ENCODE results near the gene ZNF263. TPM values are rescaled to one million over a fixed set of nuclear protein-coding genes. Genes with fewer than 3 reads are reported as not detected.

ZNF263 gene
- total and polyA plus RNA-seq, 4 donors = 6.3 to 27.3 (median 13.3) TPM

DNA sequence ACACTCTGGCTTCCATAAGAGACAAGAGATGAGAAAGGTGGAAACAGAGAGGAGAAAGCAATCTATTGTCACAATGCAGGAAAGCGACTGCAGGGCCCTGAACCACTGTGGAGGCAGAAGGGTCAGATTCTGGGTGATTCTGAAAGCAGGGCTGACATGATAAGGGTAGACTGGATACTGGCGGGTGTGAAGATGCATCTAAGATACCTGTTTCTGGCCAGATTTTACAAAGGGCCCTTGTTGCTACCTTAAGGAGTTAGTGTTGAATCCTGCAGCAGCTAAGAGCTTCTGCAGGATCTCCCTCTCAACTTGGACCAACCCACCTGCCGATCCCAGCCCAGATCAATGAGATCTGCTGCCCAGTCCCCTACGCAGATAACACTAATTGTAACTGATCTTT, 20.8 kb upstream of the ZNF263 start:
- Histone ChIP-seq H3K9ac (ENCODE audit: low read depth in 1 of 2, low read length in 2 of 2) (no peak overlapping the region), H3K9me3 (ENCODE audit: control insufficient read depth in 4 of 4, low read length in 3 of 4) (peaks cover 0 to 2% (median 0%) of the 10 kb centered on the region in 4 donors), H3K4me1 (ENCODE audit: control insufficient read depth in 4 of 4, insufficient read depth in 4 of 4, low read length in 3 of 4) (peaks cover 0 to 8% (median 6%) of the 10 kb centered on the region in 4 donors), H3K36me3 (ENCODE audit: control insufficient read depth in 4 of 4, insufficient read depth in 3 of 4, low read depth in 1 of 4, low read length in 3 of 4) (peaks cover 0 to 2% (median 0%) of the 10 kb centered on the region in 4 donors), H3K4me3 (ENCODE audit: low read depth in 1 of 3, low read length in 3 of 3) (no peak overlapping the region), H3K27me3 (ENCODE audit: control insufficient read depth in 4 of 4, insufficient read depth in 4 of 4, low read length in 3 of 4) (no peaks in the 10 kb centered on the region), H3K27ac (ENCODE audit: low read depth in 1 of 2, low read length in 2 of 2) (no peak overlapping the region)
- 89% methylated on average over 4 of the region's 4 CpGs for WGBS
- no peak for DNase-seq (ENCODE audit: low spot score)
- TF ChIP-seq GABPA (IDR thresholded peaks at IDR 0.05 in 1 of 2, conservative IDR thresholded peaks at IDR 0.05 in 1 of 2) (no peak), FOXA1 (IDR thresholded peaks at IDR 0.05) (no peak), HNF4G (IDR thresholded peaks at IDR 0.05) (no peak), RXRA (IDR thresholded peaks at IDR 0.05) (no peak), JUND (IDR thresholded peaks at IDR 0.05) (no peak), EGR1 (IDR thresholded peaks at IDR 0.05; ENCODE audit: low read depth in 2 of 2) (no peak), FOXA2 (IDR thresholded peaks at IDR 0.05) (no peak), NR2F2 (IDR thresholded peaks at IDR 0.05) (no peak), HNF4A (conservative IDR thresholded peaks at IDR 0.05) (no peak)
- TF ChIP-seq, protein P1, sequence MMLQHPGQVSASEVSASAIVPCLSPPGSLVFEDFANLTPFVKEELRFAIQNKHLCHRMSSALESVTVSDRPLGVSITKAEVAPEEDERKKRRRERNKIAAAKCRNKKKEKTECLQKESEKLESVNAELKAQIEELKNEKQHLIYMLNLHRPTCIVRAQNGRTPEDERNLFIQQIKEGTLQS (IDR thresholded peaks at IDR 0.05) = no peak
- TF ChIP-seq, protein P2, sequence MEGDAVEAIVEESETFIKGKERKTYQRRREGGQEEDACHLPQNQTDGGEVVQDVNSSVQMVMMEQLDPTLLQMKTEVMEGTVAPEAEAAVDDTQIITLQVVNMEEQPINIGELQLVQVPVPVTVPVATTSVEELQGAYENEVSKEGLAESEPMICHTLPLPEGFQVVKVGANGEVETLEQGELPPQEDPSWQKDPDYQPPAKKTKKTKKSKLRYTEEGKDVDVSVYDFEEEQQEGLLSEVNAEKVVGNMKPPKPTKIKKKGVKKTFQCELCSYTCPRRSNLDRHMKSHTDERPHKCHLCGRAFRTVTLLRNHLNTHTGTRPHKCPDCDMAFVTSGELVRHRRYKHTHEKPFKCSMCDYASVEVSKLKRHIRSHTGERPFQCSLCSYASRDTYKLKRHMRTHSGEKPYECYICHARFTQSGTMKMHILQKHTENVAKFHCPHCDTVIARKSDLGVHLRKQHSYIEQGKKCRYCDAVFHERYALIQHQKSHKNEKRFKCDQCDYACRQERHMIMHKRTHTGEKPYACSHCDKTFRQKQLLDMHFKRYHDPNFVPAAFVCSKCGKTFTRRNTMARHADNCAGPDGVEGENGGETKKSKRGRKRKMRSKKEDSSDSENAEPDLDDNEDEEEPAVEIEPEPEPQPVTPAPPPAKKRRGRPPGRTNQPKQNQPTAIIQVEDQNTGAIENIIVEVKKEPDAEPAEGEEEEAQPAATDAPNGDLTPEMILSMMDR (IDR thresholded peaks at IDR 0.05; ENCODE audit: low read depth, low read length, missing input control) = no peak

DNA sequence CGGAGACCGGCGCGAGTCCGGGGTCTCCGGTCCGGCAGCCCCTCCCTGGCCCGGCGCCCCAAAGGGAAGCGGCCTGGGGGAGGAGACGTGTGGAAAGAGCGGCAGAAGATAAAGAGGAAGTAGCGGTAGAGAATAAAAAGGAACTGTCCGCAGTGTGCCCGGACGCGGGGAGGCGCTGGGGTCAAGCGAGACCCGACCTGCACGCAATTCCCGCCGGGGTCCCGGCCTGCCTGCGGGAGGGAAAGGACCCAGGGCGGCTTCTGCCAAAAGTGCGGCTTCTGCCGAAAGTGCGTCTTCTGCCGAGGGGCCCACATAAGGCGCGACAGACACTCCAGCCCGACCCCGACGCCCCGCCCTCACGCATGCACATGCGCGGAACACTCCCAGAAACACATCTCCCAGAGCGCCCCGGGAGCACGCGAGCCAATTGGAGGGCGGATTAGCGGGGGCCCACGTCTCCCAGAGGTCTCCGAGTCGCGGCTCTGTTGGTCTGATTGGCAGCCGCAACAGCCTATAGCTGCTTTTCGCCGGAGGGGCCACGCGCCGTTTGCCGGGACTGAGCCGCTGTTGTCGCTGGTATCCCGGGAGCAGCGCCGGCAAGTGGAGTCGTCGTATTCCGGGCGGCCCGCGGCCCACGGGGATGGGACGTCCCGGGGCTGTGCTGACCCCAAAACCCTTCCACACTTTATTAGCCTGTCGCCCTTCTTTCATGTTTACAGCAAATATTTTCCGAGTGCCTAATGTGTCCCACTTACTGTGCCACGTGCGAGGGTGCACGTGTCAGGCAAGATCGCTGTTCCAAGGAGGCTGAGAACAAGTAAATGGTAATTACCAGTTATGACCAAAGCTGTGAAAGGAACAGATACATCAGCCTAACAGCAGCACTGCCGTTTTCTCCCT, 18.9 kb upstream of the ZNF263 start:
- peak; percentile 97 for DNase-seq (ENCODE audit: low spot score)
- peaks cover 0 to 2% (median 1%) of the 10 kb centered on the region in 4 donors for H3K9me3 ChIP-seq (ENCODE audit: control insufficient read depth in 4 of 4, low read length in 3 of 4)
- no peak for TF ChIP-seq YY1 (IDR thresholded peaks at IDR 0.05)
- TF ChIP-seq, protein P3, sequence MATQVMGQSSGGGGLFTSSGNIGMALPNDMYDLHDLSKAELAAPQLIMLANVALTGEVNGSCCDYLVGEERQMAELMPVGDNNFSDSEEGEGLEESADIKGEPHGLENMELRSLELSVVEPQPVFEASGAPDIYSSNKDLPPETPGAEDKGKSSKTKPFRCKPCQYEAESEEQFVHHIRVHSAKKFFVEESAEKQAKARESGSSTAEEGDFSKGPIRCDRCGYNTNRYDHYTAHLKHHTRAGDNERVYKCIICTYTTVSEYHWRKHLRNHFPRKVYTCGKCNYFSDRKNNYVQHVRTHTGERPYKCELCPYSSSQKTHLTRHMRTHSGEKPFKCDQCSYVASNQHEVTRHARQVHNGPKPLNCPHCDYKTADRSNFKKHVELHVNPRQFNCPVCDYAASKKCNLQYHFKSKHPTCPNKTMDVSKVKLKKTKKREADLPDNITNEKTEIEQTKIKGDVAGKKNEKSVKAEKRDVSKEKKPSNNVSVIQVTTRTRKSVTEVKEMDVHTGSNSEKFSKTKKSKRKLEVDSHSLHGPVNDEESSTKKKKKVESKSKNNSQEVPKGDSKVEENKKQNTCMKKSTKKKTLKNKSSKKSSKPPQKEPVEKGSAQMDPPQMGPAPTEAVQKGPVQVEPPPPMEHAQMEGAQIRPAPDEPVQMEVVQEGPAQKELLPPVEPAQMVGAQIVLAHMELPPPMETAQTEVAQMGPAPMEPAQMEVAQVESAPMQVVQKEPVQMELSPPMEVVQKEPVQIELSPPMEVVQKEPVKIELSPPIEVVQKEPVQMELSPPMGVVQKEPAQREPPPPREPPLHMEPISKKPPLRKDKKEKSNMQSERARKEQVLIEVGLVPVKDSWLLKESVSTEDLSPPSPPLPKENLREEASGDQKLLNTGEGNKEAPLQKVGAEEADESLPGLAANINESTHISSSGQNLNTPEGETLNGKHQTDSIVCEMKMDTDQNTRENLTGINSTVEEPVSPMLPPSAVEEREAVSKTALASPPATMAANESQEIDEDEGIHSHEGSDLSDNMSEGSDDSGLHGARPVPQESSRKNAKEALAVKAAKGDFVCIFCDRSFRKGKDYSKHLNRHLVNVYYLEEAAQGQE (IDR thresholded peaks at IDR 0.05) = no peak
- TF ChIP-seq, protein P1 (IDR thresholded peaks at IDR 0.05) = no peak
- peak in 1 of 2 donors; percentile 80 for TF ChIP-seq GABPA (IDR thresholded peaks at IDR 0.05 in 1 of 2, conservative IDR thresholded peaks at IDR 0.05 in 1 of 2)
- no peak for TF ChIP-seq HNF4A (conservative IDR thresholded peaks at IDR 0.05)
- TF ChIP-seq TAF1 (conservative IDR thresholded peaks at IDR 0.05) = no peak
- peak; percentile 70 for TF ChIP-seq MAX (IDR thresholded peaks at IDR 0.05)
- TF ChIP-seq SP1 (IDR thresholded peaks at IDR 0.05) = peak; percentile 50
- TF ChIP-seq HNF4G (IDR thresholded peaks at IDR 0.05) = no peak
- peak; percentile 27 for TF ChIP-seq NR2F2 (IDR thresholded peaks at IDR 0.05)
- peak; percentile 6 to 8 for TF ChIP-seq RAD21 (IDR thresholded peaks at IDR 0.05)
- TF ChIP-seq JUND (IDR thresholded peaks at IDR 0.05) = no peak
- no peak for TF ChIP-seq FOXA1 (IDR thresholded peaks at IDR 0.05)
- TF ChIP-seq ZBTB33 (IDR thresholded peaks at IDR 0.05) = no peak
- TF ChIP-seq EGR1 (IDR thresholded peaks at IDR 0.05; ENCODE audit: low read depth in 2 of 2) = peak in 1 of 2 donors; percentile 12
- peak in 1 of 2 donors; percentile 15 for TF ChIP-seq RXRA (IDR thresholded peaks at IDR 0.05)
- TF ChIP-seq, protein P2 (IDR thresholded peaks at IDR 0.05; ENCODE audit: low read depth, low read length, missing input control) = no peak
- no peak for TF ChIP-seq FOXA2 (IDR thresholded peaks at IDR 0.05)
- peaks cover 0 to 6% (median 4%) of the 10 kb centered on the region in 4 donors for H3K4me1 ChIP-seq (ENCODE audit: control insufficient read depth in 4 of 4, insufficient read depth in 4 of 4, low read length in 3 of 4)
- WGBS = 3% methylated on average over 77 of the region's 77 CpGs
- no peaks in the 10 kb centered on the region for H3K27me3 ChIP-seq (ENCODE audit: control insufficient read depth in 4 of 4, insufficient read depth in 4 of 4, low read length in 3 of 4)
- H3K36me3 ChIP-seq (ENCODE audit: control insufficient read depth in 4 of 4, insufficient read depth in 3 of 4, low read depth in 1 of 4, low read length in 3 of 4) = peaks cover 0 to 4% (median 0%) of the 10 kb centered on the region in 4 donors
- H3K9ac ChIP-seq (ENCODE audit: low read depth in 1 of 2, low read length in 2 of 2) = peak overlapping the region; percentile 32 to 85
- H3K4me3 ChIP-seq (ENCODE audit: low read depth in 1 of 3, low read length in 3 of 3) = peak overlapping the region; percentile 74 to 86 (median 84)
- peak overlapping the region; percentile 92 to 97 for H3K27ac ChIP-seq (ENCODE audit: low read depth in 1 of 2, low read length in 2 of 2)
